Muscle layer of colon (tissue), 2 donors: ENCODE measurements around the gene PEF1.
A peak's percentile ranks its signal among the peaks of the same experiment; 100 is the strongest.

ENCODE experiments used
- H3K27ac ChIP-seq: one replicate; pipeline ENCODE4 v1.7.0; 2013; ENCODE audit warnings: low read depth, mild to moderate bottlenecking, low read length, moderate library complexity
- H3K27me3 ChIP-seq, 2 donors: one replicate each; pipeline ENCODE4 v1.7.0; 2013; ENCODE audit warnings: low read length in 2 of 2, mild to moderate bottlenecking in 2 of 2; ENCODE audit not compliant: insufficient read depth in 2 of 2, control insufficient read depth in 1 of 2
- H3K36me3 ChIP-seq: one replicate; pipeline ENCODE4 v1.7.0; 2013; ENCODE audit warnings: mild to moderate bottlenecking, low read length; ENCODE audit not compliant: insufficient read depth
- H3K4me1 ChIP-seq: one replicate; pipeline ENCODE4 v1.7.0; 2013; ENCODE audit warnings: mild to moderate bottlenecking, low read length; ENCODE audit not compliant: insufficient read depth
- H3K4me3 ChIP-seq, 2 donors: one replicate each; pipeline ENCODE4 v1.7.0; 2013; ENCODE audit warnings: low read length in 2 of 2, low read depth in 1 of 2, mild to moderate bottlenecking in 1 of 2, moderate library complexity in 1 of 2
- H3K9ac ChIP-seq: one replicate; pipeline ENCODE4 v1.7.0; 2013; ENCODE audit warnings: low read length
- H3K9me3 ChIP-seq: one replicate; pipeline ENCODE4 v1.7.0; 2013; ENCODE audit warnings: mild to moderate bottlenecking, low read length
- donor health status: abdominal sarcoma.
- donor health status: Adenocarcinoma of cecum.

Gene PEF1

GRCh38 chr1:31670593-31670964 is 25.9 kb upstream of the PEF1 start:
- peaks cover 93% of the 10 kb centered on the region for H3K4me1 ChIP-seq
- H3K27me3 ChIP-seq: no peaks in the 10 kb centered on the region
- peak overlapping the region; percentile 25 to 26 for H3K4me3 ChIP-seq
- H3K27ac ChIP-seq: peak overlapping the region; percentile 93
- H3K36me3 ChIP-seq: no peaks in the 10 kb centered on the region
- H3K9ac ChIP-seq: no peak overlapping the region
- H3K9me3 ChIP-seq: no peaks in the 10 kb centered on the region

GRCh38 chr1:31669786-31670592 is 25.3 kb upstream of the PEF1 start:
- H3K9ac ChIP-seq: peak overlapping the region; percentile 6
- no peaks in the 10 kb centered on the region for H3K36me3 ChIP-seq
- H3K27me3 ChIP-seq: no peaks in the 10 kb centered on the region
- peaks cover 90% of the 10 kb centered on the region for H3K4me1 ChIP-seq
- H3K4me3 ChIP-seq: peak overlapping the region; percentile 25 to 26
- peak overlapping the region; percentile 93 for H3K27ac ChIP-seq
- no peaks in the 10 kb centered on the region for H3K9me3 ChIP-seq

GRCh38 chr1:31669433-31669785 is 24.7 kb upstream of the PEF1 start:
- peak overlapping the region in 1 of 2 donors; percentile 26 for H3K4me3 ChIP-seq
- no peaks in the 10 kb centered on the region for H3K27me3 ChIP-seq
- no peaks in the 10 kb centered on the region for H3K9me3 ChIP-seq
- H3K36me3 ChIP-seq: no peaks in the 10 kb centered on the region
- H3K4me1 ChIP-seq: peaks cover 85% of the 10 kb centered on the region
- H3K27ac ChIP-seq: peak overlapping the region; percentile 93
- peak overlapping the region; percentile 6 for H3K9ac ChIP-seq

- H3K9me3 ChIP-seq: no peaks in the 10 kb centered on the region
- no peak overlapping the region for H3K4me3 ChIP-seq
- H3K9ac ChIP-seq: no peak overlapping the region
- H3K36me3 ChIP-seq: no peaks in the 10 kb centered on the region
- peaks cover 75% of the 10 kb centered on the region for H3K4me1 ChIP-seq
- no peak overlapping the region for H3K27ac ChIP-seq
- H3K27me3 ChIP-seq: no peaks in the 10 kb centered on the region
These were observed 23.7 kb upstream of the PEF1 start for GRCh38 chr1:31668303-31668883.

GRCh38 chr1:31667065-31667785 is 22.5 kb upstream of the PEF1 start:
- no peak overlapping the region for H3K4me3 ChIP-seq
- H3K9me3 ChIP-seq: no peaks in the 10 kb centered on the region
- peaks cover 6% of the 10 kb centered on the region for H3K36me3 ChIP-seq
- no peaks in the 10 kb centered on the region for H3K27me3 ChIP-seq
- H3K9ac ChIP-seq: no peak overlapping the region
- H3K4me1 ChIP-seq: peaks cover 64% of the 10 kb centered on the region
- H3K27ac ChIP-seq: peak overlapping the region; percentile 61

- Histone ChIP-seq H3K4me3 (no peak overlapping the region), H3K9ac (peak overlapping the region; percentile 14), H3K36me3 (peaks cover 10% of the 10 kb centered on the region), H3K27ac (peak overlapping the region; percentile 65), H3K9me3 (no peaks in the 10 kb centered on the region), H3K27me3 (no peaks in the 10 kb centered on the region), H3K4me1 (peaks cover 56% of the 10 kb centered on the region)
These were observed 21.7 kb upstream of the PEF1 start for GRCh38 chr1:31666263-31666963.

- Histone ChIP-seq H3K27ac (no peak overlapping the region), H3K36me3 (peaks cover 20% of the 10 kb centered on the region), H3K4me3 (no peak overlapping the region), H3K4me1 (peaks cover 45% of the 10 kb centered on the region), H3K27me3 (no peaks in the 10 kb centered on the region), H3K9me3 (no peaks in the 10 kb centered on the region), H3K9ac (no peak overlapping the region)
These were observed 20.7 kb upstream of the PEF1 start for GRCh38 chr1:31665234-31665878.

GRCh38 chr1:31664528-31664927 is 19.9 kb upstream of the PEF1 start:
- Histone ChIP-seq H3K9me3 (no peaks in the 10 kb centered on the region), H3K27me3 (no peaks in the 10 kb centered on the region), H3K4me3 (no peak overlapping the region), H3K36me3 (peaks cover 27% of the 10 kb centered on the region), H3K9ac (no peak overlapping the region), H3K4me1 (peaks cover 37% of the 10 kb centered on the region), H3K27ac (no peak overlapping the region)

GRCh38 chr1:31663622-31664452 is 19.2 kb upstream of the PEF1 start:
- Histone ChIP-seq H3K27ac (no peak overlapping the region), H3K36me3 (peaks cover 34% of the 10 kb centered on the region), H3K4me3 (no peak overlapping the region), H3K27me3 (no peaks in the 10 kb centered on the region), H3K9ac (no peak overlapping the region), H3K4me1 (peaks cover 30% of the 10 kb centered on the region), H3K9me3 (no peaks in the 10 kb centered on the region)

GRCh38 chr1:31662463-31662862 is 17.8 kb upstream of the PEF1 start:
- Histone ChIP-seq H3K4me1 (peaks cover 23% of the 10 kb centered on the region), H3K36me3 (peaks cover 48% of the 10 kb centered on the region), H3K27ac (no peak overlapping the region)

More at GRCh38 chr1:31662463-31662862, 17.8 kb upstream of the PEF1 start:
- Histone ChIP-seq H3K9me3 (no peaks in the 10 kb centered on the region), H3K27me3 (no peaks in the 10 kb centered on the region), H3K9ac (no peak overlapping the region), H3K4me3 (no peak overlapping the region)
